DMS53 treated with DMSO at 0.1 percent for 48 hours (cell line): ENCODE measurements around the gene LINC01488.

Experiments used
- DNase-seq: peaks from one replicate; lab custom pipeline; 2025; ENCODE audit not compliant: unreplicated experiment; lab: John Stamatoyannopoulos, UW

The LINC01488 gene

DNA sequence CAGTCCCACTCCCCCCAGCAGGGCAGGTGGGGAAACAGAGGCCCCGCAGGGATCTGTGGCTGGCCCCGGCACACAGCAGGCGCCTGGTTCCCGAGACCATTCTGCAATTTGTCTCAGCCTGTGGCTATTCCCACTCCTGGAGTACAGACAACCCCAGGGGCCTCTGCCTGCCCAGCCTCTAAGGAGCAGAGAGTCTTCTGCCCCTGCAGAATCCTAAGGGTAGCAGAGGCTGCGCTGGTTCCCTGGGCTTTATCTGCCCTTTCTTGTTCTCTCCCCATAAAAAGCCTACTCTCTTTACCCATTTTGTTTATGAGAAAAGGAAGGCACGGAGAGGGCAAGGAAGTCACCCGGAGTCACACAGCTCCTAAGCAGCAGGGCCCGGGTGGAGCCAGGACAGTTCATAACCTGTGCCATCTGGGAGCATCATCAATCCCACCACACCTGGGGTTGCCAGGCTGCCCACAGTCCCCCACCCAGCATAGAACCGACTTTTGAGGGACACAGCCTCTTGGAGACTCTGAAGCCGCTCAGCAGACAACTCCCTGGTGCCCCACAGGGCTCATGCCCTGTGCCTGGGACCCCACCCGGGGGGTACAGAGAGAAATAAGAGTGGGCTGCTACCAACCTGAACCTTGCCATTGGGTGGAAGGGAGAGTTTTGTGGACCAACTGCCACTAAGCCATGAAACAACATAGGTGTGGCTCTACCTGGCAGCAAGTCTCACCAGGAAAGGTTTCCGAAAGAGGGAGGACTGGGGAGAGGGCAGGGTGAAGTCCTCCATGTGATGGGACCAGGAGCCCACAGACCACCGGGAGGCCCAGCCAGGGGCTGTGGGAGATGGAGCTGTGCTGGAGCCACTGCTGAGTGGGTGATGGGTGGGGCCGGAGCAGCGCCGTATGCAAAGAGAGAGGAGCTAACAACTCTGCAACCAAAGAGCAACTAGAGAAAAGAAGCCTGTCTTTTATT is 17.2 kb upstream of the LINC01488 start:
- no peak for DNase-seq

DNA sequence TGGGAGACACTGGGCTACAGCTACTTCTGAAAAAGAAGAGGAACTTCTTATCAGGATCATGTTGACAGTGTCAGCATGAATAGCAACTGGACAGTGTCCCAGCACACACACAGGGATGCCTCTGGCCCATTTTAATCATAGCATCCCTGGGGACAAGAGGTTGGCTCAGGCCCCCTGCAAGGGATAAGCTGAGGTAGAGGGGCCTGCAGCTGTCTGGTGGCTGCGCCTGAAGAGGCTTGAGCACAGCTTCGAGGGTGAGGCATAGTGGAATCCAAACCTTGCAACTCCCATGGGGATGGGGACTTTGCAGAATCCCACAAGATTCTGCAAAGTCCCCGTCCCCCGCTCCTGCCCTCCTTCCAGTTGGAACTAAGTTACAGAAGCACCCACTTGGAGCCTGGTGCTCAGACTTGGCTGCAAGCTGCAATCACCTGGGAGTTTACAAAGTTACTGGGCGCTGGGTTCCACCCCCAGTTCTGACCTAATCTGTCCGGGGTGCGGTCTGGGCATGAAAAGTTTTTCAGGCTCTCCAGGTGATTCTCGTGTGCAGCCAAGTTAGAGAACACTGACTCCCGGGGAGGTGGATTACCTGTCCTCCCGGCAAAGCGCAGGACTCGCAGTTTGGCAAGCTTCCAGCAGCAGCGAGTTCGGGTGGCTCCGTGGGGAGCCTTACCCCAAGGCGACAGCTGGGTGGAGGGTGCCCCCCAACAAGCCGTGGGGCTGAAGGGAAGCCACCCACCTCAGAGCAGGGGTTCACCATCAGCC is 16.0 kb upstream of the LINC01488 start:
- no peak for DNase-seq

DNA sequence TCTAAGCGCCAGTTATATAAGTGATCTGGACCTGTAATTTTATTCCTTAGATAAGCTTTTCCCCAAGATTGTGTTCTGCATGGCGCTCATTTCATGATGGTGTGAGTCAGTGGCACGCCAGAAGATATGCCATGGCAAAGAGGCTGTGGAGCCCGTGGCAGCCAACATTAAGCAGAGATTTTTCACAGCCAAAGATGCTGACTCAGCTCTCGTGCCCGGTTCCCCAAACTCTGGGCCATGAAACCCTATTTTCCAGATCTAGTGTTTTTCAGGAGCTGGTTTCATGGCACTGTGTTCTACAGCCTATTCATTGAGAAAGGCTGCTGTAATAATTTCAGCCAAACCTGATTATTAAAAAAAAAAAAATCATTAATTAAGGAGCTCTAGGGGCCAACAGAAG is 15.4 kb upstream of the LINC01488 start:
- DNase-seq, result no peak

DNA sequence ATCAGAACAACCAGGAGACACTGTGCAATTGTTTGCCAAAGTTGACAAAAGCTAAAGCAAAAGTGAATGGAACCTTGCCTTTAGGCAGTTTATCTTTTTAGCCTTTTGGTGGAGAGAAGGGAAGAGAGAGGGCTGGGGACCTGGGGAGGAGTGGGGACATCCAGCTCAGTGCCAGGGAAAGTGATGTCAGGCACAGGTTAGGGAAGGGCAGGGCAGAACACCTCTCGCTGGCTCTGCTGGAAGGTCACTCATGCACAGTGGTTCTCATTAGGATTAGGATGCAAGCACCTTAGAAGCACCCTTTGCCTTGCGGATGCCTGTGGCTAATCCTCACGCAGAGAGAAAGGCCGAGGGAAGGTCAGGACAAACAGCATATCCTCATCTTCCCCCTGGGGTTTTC is 14.3 kb upstream of the LINC01488 start:
- DNase-seq, result no peak

DNA sequence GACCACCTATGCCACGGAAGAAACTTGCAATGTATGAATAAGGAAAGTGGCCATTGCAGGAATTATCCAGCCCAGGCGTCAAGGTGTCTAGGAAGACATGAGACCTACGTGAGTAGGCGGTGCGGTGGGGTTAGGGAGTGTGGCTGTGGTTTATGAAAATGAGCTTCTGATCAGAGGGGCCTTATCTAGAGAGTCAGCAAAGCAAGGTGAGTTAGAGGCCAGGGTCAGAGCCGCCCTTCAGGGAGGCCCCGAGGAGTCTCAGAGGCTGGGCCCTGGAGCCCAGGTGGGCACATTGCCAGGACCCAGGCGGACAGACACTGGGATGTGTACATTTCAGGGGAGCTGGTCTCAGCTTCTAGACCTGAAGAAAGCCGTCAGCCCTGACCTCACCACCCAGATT is 13.8 kb upstream of the LINC01488 start:
- no peak for DNase-seq

DNA sequence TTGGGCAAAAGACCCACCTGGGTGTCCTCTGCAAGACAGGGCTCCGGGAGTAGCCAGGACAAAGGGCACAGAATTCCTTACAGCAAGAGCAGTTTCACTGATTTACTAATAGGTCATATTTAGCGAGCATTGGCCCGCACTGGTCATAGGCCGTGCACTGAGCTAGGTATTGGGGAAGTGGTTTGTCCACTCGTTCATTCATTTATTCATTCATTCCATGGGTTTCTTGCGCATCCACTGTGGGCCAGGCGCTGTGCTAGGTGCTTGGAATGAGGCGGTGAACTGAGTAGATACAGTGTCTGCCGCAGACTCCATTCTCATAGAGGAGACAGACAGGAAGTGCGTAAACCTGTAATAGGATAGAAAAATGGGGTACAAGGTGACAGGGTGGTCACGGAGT is 13.2 kb upstream of the LINC01488 start:
- DNase-seq, result no peak

DNA sequence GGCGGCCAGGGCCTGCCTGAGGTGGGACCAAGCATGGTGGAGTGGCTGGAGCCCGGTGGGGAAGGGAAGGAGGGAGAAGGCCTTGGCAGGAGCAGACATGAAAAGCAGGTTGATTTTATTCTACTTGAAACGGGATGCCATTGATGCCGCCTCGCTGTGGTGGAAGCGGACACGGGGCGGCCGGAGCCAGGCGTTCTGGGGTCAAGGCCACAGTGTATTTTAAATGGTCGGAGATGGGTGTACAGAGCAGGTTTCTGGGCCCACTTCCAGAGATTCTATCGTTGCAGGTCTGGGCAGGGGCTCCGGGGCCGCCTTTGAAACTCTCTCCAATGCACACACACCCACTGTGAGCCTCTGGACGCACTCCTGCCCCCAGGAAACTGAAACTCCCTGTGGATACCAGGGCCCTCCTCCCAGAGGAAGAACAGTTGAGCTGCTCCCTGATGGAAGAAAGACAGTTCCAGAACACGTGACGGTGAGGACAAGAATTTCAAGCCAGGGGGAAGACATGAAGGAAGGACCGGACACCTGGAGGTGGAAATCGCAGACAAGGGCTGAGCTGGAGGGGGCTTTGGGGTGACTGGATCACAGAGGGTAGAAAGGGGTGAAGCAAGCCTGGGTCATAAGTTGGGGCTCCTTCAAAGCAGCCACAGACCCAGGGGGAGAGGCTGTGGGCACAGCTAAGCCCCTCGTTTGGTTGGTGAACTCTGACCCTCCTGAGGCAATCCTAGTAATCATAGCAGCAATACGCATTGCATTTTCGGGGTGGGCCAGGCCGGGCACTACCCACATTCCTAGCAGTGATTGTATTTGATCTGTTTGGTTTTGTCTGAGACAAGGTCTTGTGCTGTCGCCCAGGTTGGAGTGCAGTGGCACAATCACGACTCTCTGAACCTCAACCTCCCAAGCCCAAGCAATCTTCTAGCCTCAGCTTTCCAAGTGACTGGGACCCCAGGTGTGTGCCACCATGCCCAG is 12.3 kb upstream of the LINC01488 start:
- DNase-seq, result no peak

DNA sequence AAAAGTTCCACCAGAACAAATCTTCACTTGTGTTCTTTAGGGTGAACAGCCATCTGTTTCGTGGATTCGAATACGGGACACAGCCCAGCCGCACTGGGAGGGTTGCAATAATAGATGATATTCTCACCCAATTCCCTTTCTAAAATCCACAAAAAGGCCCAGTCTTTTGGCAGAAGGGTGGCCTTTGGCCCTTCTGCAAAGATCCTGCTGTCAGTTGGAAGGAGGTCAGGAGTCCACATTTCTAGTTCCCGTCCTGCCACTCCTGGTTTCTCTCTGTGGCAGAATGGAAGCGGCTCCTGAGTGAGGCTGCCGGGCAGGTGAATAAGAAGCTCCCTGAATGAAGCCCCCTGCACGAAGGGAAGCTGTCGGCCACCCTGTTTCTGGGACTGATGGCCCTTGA is 11.2 kb upstream of the LINC01488 start:
- no peak for DNase-seq

DNA sequence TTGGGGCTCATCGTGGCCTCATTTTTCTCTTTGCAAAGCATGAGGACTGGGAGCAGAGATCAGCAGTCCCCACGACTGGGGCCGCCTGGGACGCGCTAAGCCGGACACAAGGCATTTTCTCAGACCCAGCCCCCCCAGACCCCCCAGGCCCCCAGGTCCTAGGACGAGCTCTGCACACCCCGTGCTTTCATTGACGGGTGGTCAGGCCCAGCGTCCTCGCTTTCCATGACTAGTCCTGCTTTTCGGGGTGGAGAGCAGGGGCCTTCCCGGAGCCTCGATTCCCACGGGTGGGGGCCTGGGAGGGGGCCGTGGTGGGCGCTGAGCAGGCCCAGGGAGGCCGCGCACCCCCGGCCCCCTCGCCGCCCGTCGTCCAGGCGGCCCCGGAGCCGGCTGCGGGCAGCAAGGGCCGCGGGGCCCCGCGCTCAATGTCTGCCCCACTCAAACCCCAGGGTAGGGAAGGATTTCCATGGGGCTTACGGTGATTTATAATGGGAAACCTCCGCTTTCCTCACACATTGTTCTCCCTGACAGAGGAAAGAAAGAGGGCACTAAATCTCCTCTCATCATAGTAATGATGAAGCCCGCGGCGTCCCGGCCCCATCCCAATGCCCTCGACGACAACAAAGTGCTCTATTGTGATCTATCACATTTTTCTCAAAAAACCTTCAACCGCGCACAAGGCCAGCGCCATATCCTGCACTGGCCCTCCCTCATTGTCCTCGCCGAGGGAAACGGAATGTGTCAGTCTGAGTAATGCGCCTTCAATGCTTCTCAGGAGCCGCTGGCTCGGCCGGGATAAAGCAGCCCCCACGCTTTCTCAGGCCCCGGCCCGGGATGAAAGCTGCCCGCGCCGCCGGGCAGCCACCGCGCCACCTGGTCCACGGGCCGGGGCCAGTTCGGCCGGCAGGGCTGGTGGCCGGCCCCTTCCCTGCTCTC is 10.4 kb upstream of the LINC01488 start:
- DNase-seq, result no peak

DNA sequence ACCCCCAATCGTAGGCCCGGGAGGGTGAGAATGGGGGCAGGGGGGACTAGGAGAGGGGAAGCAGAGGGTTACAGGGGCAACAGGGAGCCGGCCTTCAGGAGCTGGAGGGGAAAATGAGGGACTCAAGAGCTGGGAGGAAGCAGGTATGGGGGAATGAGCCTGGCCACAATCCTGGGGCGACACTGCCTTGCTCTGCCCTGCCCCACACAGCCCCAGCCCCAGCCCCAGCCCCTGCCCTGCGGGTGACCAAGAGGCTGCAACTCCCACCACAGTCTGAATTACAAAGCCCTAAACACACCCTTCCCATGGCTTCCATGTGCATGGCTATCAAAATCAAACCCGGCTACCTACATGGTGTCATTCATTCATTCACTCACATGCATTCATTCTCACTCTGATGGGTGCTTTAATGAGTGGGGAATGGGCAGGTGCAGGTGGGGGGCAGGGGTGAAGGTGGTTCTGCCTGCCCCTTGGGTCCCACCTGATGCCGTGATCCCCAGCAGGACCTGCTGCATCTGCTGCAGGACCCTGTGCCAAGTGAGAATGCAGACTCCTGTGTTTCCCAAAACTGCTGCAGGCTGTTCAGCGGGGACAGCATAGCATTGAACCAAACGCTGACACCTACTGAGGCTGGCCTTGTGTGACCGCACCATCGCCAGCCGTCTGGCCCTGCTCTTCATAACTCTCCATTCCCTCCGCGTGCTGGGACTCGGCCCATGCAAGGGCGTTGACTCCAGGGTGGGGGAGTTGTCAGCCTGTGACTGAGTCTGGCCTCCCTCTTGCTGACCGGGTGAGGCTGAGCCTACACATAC is 9.5 kb upstream of the LINC01488 start:
- DNase-seq, result no peak

DNA sequence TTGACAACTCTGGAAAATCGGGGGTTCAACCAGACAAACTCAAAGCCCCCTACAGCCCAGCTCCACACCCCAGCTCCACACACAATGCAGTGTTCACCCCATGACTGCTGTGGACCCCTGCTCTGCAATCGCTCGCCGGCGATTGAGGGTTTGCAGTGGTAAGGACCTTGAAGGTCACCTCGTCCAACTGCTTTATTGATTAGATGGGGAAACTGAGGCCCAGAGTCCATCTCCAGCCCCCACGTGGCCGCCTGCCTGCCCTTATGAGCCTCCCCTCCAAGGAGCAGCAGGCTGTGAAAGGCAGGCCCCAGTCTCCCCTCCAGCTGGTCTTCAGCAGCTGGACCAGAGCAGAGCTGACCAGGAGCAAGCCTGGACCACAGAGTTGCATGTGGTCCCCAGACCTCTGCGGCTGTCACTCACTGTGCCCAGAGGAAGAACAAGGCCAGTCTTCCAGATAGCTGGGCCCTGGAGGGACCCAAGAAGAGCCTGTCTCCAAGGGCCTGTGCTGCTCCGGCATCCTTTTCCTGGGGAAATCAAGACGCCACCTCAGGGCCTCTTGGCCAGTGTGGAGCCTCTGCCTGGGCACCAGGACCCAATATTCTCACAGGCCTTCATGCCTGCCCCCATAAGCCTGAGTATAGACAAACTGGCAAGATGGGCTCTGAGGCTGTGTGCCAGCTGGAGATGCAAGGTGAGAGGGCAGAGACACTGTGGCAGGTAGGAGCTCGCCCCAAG is 8.8 kb upstream of the LINC01488 start:
- DNase-seq, result no peak

DNA sequence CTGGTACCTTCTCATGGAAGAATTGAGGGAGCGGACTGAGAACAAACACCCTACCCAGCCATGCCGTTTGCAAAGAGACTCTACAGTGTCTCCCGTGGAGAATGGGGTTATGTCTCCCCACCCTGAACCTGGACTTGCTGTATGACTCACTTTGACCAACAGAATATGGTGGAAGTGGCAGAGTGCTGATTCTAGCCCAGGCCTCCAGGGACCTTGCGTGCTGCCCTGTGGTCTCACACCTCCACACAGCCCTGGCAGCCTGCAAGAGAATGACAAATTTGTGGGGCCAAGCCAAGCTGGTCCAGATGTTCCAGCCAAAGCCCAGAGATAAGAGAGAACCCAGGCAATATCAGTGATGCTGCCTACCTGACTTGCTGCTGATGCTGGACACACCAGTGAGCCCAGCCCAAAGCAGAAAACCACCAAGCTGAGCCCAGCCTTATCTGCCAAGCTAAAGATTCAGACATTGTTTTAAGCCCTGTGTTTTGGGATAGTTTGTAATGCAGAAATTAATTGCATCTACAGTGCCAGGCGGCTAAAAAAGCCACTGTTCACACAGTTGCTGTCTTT is 8.1 kb upstream of the LINC01488 start:
- DNase-seq, result no peak

DNA sequence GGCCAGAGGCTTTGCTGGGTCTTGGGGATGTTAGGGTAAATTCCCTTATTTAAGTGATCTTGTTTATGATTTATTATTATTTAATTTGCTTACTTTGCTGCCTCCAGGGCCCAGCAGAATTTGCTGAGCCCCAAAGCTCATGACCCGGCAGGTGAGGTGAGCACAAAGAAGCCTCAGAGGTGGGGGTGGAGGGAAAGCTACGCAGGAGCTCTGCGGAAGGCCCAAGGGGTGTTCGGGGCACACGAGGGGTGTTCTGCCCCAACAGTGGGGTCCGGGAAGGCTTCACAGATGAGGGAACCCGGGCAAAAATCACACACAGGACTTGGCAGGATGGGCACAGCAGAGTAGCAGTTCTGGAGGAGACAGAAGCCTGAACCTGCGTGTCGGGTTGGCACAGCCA is 6.7 kb upstream of the LINC01488 start:
- DNase-seq, result no peak

DNA sequence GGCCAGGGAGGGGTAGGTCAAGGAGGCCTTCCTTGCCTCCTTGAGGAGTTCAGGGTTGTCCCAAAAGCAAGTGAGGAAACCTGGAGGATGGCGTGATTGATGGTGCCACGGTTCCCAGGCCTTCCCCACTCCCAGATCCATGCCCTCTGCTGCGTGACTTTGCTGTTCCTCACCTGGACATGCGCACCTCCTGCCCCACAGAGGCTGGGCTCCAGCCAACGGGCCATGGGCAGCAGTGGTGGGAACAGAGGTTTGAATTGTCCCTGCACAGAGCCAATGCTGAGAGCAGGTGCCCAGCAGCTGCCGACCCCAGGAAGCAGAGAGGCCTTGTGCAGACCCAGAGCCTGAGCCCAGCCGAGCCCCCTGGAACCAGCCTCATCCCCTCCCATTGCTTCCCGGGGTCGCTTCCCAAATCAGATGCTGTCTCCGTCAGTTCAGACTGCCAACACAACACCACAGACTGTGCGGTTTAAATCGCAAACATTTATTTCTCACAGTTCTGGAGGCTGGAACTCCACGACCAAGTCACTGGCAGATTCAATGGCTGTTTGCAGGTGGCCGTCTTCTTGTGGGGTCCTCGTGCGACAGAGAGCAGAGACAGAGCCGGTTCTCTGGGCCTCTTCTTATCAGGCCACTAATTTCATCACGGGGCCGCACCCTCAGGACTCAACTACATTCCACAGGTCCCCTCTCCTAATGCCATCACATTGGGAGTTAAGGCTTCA is 6.2 kb upstream of the LINC01488 start:
- DNase-seq, result no peak

DNA sequence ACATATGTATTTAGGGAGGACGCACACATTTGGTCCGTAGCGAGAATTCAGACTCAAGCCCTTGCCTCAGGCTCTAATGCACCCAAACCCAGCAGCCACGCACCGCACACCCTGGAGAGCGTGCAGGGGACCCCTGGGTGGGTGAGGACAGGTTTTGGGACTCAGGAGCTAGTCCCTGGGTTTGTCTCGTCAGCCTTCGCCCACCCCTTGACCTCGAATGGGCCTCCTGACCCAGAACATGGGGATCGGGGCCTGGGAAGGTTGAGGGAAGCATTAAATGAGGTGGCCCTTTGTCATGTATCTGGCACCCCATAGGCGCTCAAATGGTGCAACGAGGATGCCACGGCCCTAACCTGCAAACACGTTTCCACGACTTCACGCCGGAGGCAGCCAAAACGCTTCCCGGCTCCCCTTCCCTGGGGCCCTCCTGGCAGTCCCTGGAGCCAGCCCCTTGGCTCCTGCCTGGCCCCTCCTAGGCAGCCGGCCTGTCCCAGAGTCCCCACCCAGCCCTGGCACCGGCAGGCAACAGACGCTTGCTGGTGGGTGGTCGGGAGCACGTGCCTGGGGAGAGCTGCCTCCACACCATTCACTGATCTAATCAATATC is 5.5 kb upstream of the LINC01488 start:
- no peak for DNase-seq

DNA sequence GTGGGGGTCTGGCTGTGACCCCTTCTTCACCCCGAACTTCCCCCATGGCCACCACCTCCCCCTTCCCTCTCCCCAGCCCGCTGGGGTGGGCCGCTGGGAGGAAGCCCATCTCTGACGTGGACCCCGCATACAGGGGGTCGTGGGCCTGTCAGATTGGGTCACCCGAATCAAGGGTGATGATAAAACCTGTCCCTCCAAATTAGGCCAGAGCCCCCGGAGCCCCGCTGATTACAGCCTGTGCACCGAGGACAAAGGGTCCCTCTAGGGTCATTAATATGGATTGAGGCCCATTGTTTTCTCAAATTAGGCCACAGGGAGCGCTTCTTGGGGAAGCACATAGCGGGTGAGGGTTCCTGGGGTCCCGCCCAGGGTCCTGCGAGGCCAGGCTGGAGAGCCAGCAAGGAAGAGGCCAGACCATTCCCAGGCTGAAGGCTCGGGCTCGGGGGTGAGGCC is 4.9 kb upstream of the LINC01488 start:
- DNase-seq, result no peak

DNA sequence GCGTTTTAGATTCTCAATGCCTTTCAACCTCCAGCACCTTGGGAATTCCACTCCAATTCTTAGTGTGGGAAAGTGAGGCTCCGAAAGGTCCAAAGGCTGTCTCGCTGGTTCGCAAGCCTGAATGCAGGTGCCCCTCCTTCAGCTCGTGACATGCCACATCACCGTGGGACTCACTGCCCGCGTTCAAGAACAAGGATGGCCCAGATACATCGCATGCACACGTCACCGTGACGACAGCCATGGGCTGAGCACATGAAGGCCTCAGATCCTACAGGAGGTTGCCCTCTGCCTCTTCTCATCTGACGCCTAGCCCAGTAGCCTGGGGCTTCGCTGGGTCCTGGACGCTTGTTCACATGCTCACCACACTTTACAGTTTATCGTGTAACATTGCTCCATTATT is 4.4 kb upstream of the LINC01488 start:
- DNase-seq, result no peak
